Adrenal gland (tissue), 12 donors: ENCODE data around the gene EIF4E. TPM values are rescaled to one million over a fixed set of nuclear protein-coding genes. Genes with fewer than 3 reads are reported as not detected.

Experiments used
- DNase-seq, 7 donors: peaks; one replicate each; pipeline ENCODE4 v3.0.0-alpha.2; 2019 to 2020
- H3K27ac ChIP-seq, 5 donors: fragments of 200-600 bp; sonication (generic) in 4 of 5; 1 replicate in 3 of 5; 2 replicates in 2 of 5; pipeline versions ENCODE4 v1.5.1 to v1.8.0; 2016 to 2020; ENCODE audit warnings: mild to moderate bottlenecking in 1 of 5
- H3K27me3 ChIP-seq: fragments of 200-600 bp; 2 replicates; pipeline ENCODE4 v1.8.0; 2021
- H3K36me3 ChIP-seq, 2 donors: fragments of 200-600 bp; replicated peaks in 1 of 2; 1 replicate in 1 of 2; 2 replicates in 1 of 2; pipeline versions ENCODE4 v1.5.1 to v1.8.0; 2018 to 2022
- H3K4me1 ChIP-seq, 2 donors: fragments of 200-600 bp; replicated peaks in 1 of 2; 1 replicate in 1 of 2; 2 replicates in 1 of 2; pipeline versions ENCODE4 v1.5.1 to v1.8.0; 2018 to 2021
- H3K4me3 ChIP-seq, 4 donors: fragments of 200-600 bp; sonication (generic) in 3 of 4; one replicate each; pipeline ENCODE4 v1.5.1; 2016 to 2018
- H3K9me3 ChIP-seq, 3 donors: fragments of 200-600 bp; sonication (generic) in 1 of 3; replicated peaks in 1 of 3; 1 replicate in 2 of 3; 2 replicates in 1 of 3; pipeline versions ENCODE4 v1.5.1 to v1.8.0; 2016 to 2021
- POLR2A ChIP-seq, 2 donors: fragments of 450-650 bp; IDR thresholded peaks; one replicate each; pipeline ENCODE4 v1.6.1; 2017; ENCODE audit warnings: antibody characterized with exemption in 2 of 2, mild to moderate bottlenecking in 2 of 2, moderate library complexity in 1 of 2
- WGBS, 4 donors: extraction: QIAGEN DNeasy Blood & Tissue Kit in 2 of 4; methylation state at CpG; one replicate each; pipeline versions ENCODE4 v1.1.5 to v1.1.7; 2013 to 2017; 5-methylcytosine and 5-hydroxymethylcytosine counted together
- intact Hi-C, 2 donors: fragments of 100-400 bp; cut with DNase I; formaldehyde crosslinking; loops; one replicate each; pipeline versions ENCODE4 v1.14.1 to v1.15.0; 2022 to 2023
- polyA plus RNA-seq, 3 donors: library from polyadenylated mRNA; stranded (reverse); fragments of 200-250 nt in 2 of 3; fragments of 350-450 nt in 1 of 3; fragmentation: Illumina TruSeq in 1 of 3; extraction: RNeasy Lipid Tissue Mini Kit (QIAGEN cat#74804) in 1 of 3; gene quantifications; one replicate each; pipeline ENCODE4 v1.2.3, GENCODE V29; 2013 to 2014
- total RNA-seq, 9 donors: library from RNA; depleted of rRNA in 4 of 9; stranded (reverse); fragments of >200 nt in 4 of 9; fragments of 120-200 nt in 1 of 9; fragmentation: NEBNext Ultra II Directional in 1 of 9; extraction: Animal tissue kit (Norgen Biotek cat#: 25700) in 1 of 9; gene quantifications; one replicate each; pipeline versions ENCODE4 v1.1.0 to v1.2.4, GENCODE V29; 2013 to 2023
- TF ChIP-seq, protein P1 (sequence below), 6 experiments: fragments of 450-650 bp in 4 of 6; fragments of 200-600 bp in 2 of 6; sonication (generic) in 1 of 6; IDR thresholded peaks; 1 replicate in 5 of 6; 2 replicates in 1 of 6; pipeline versions ENCODE4 v1.5.1 to v1.8.0; 2016 to 2021; ENCODE audit warnings: antibody characterized with exemption in 6 of 6, mild to moderate bottlenecking in 2 of 6, moderate library complexity in 1 of 6
- donor health status: healthy with polysubstance abuse.
- donor health status: Bipolar disorder and iron deficiency.
- donor health status: DM: yes; HTN: yes; CAD: no.
- donor health status: DM: no; HTN: no; CAD: no.
- donor health status: DM: no; HTN: no; CAD: no.
- donor health status: DM: yes; HTN: yes; CAD: no.

Gene EIF4E
- total and polyA plus RNA-seq, 12 donors, result 5.9 to 169 (median 66.8) TPM

DNA sequence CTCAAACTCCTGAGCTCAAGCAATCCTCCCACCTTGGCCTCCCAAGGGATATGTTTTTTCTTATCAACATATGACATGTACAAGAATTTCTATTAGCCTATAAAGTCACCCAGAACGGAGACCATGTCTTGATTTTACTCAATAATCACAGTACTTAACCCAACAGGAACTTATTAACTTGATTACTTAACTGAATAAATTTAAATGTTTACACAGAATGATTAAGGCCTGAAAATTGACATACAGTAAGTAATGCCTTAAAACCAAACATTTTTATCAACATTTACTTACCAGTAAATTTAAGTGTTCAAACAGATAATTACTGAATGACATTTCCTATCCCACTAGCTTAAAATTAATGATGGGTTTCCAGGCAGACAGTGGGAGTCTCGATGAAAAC is 25.4 kb downstream of the EIF4E start:
- WGBS, 4 donors, result 87 to 97% (median 92%) methylated on average over 2 of the region's 2 CpGs

DNA sequence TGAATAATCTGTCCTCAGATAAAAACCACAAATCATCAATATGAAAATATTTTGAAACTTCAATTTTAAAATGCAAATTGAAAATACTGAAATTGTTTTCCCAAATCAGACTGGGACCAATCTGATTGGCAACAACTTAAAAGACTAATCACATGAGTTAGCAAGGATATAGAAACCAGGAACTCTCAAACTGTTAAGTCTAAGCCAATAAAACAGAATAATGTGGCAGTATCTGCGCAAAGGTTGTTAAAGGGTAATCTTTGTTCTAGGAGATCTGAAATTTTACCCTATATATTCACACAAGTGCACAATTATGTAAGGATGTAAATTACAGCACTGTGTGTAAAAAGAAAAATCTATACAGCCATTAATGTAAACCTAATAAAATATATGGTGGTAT is 29.7 kb downstream of the EIF4E start:
- no peak for DNase-seq
- no peak overlapping the region for H3K27ac ChIP-seq
- intact Hi-C loops, result no loop called here
- TF ChIP-seq, protein P1, sequence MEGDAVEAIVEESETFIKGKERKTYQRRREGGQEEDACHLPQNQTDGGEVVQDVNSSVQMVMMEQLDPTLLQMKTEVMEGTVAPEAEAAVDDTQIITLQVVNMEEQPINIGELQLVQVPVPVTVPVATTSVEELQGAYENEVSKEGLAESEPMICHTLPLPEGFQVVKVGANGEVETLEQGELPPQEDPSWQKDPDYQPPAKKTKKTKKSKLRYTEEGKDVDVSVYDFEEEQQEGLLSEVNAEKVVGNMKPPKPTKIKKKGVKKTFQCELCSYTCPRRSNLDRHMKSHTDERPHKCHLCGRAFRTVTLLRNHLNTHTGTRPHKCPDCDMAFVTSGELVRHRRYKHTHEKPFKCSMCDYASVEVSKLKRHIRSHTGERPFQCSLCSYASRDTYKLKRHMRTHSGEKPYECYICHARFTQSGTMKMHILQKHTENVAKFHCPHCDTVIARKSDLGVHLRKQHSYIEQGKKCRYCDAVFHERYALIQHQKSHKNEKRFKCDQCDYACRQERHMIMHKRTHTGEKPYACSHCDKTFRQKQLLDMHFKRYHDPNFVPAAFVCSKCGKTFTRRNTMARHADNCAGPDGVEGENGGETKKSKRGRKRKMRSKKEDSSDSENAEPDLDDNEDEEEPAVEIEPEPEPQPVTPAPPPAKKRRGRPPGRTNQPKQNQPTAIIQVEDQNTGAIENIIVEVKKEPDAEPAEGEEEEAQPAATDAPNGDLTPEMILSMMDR (IDR thresholded peaks at IDR 0.05), result no peak
- TF ChIP-seq POLR2A (IDR thresholded peaks at IDR 0.05), result no peak
- peaks cover 0 to 11% of the 10 kb centered on the region in 2 donors for H3K36me3 ChIP-seq
- no peaks in the 10 kb centered on the region for H3K9me3 ChIP-seq
- no peaks in the 10 kb centered on the region for H3K27me3 ChIP-seq
- no peak overlapping the region for H3K4me3 ChIP-seq
- 97 to 100% (median 98%) methylated on average over 1 of the region's 1 CpG for WGBS, 4 donors
- H3K4me1 ChIP-seq, result no peaks in the 10 kb centered on the region

More for the DNA sequence above, 25.4 kb downstream of the EIF4E start:
- Histone ChIP-seq H3K4me3 (no peak overlapping the region), H3K4me1 (peaks cover 0 to 26% of the 10 kb centered on the region in 2 donors), H3K27me3 (no peaks in the 10 kb centered on the region), H3K9me3 (no peaks in the 10 kb centered on the region), H3K36me3 (peaks cover 0 to 8% of the 10 kb centered on the region in 2 donors), H3K27ac (no peak overlapping the region)
- no peak for DNase-seq
- intact Hi-C loops, result no loop called here
- TF ChIP-seq, protein P1 (IDR thresholded peaks at IDR 0.05), result no peak
- TF ChIP-seq POLR2A (IDR thresholded peaks at IDR 0.05), result no peak

DNA sequence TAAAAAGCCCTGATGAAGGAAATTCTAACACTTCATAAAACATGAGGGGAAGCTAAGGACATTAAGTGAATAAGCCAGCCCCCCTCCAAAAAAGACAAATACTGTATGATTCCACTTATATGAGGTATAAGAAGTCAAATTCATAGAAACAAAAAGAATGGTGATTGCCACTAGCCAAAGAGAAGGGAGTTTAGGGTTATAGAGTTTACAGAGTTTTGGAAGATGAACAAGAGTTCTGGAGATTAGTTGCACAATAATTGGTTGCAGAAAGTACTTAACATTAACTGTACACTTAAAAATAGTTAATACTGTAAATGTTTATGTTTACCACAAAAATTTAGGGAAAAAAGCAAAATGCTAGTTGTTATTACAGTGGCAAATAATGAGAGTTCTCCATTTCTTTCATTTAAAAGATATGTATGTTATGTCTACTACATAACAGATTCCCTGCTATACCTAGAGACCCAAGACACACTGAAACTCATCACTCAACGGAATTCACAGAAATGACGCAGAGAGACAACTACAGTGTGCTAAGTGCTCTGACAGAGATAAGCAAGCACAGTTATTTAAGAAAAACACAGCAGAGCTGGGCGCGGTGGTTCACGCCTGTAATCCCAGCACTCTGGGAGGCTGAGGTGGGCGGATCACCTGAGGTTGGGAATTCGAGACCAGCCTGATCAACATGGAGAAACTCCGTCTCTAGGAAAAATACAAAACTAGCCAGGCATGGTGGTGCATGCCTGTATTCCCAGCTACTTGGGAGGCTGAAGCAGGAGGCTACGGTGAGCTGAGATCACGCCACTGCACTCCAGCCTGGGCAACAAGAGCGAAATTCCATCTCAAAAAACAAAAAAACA is 37.2 kb downstream of the EIF4E start:
- Histone ChIP-seq H3K9me3 (peaks cover 0 to 6% (median 0%) of the 10 kb centered on the region in 3 donors), H3K4me1 (peaks cover 19 to 24% of the 10 kb centered on the region in 2 donors), H3K4me3 (no peak overlapping the region), H3K27me3 (no peaks in the 10 kb centered on the region), H3K36me3 (peaks cover 0 to 9% of the 10 kb centered on the region in 2 donors), H3K27ac (no peak overlapping the region)
- intact Hi-C loops, result no loop called here
- no peak for DNase-seq
- 95 to 99% (median 98%) methylated on average over 11 of the region's 11 CpGs for WGBS, 4 donors
- no peak for TF ChIP-seq POLR2A (IDR thresholded peaks at IDR 0.05)
- TF ChIP-seq, protein P1 (IDR thresholded peaks at IDR 0.05), result no peak

DNA sequence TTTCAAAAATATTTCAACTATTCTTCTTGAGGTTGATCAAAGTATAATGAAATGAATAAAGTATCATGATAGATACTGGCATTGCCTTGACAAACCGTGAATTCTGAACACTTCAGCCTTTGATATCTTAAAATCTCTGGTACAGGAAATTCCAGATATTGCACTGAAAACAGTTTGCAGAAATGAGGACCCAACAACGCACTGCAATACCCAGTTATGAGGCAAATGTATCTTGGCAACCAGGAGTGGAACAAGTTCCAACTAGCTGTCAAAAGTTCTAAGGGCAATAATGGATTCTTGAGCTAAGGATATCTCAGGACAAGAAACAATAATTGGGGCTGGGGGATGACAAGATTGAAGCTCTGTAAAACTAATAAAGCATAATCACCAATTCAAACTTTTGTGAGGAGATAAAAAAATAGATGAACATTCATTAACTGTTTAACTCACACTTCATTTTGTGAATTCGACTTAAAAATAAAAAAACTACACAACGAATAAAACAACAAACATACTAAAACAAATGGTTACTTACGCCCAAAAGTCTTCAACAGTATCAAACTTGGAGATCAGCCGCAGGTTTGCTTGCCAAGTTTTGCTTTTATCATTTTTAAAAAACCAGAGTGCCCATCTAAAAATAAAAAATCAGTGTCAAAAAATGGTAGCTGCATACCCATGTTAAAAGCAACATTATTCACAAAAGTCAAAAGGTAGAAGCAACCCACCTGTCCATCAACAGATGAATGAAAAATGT is 38.1 kb downstream of the EIF4E start:
- 42 to 56% (median 48%) methylated on average over 6 of the region's 6 CpGs for WGBS, 4 donors
- H3K36me3 ChIP-seq, result peaks cover 0 to 18% of the 10 kb centered on the region in 2 donors

More for the DNA sequence above, 38.1 kb downstream of the EIF4E start:
- Histone ChIP-seq H3K4me3 (no peak overlapping the region), H3K27ac (peak overlapping the region in 1 of 5 donors; percentile 3), H3K4me1 (peaks cover 19 to 24% of the 10 kb centered on the region in 2 donors), H3K9me3 (peaks cover 0 to 6% (median 0%) of the 10 kb centered on the region in 3 donors), H3K27me3 (no peaks in the 10 kb centered on the region)
- intact Hi-C loops, result no loop called here
- peak in 4 of 7 donors; percentile 12 to 62 (median 25) for DNase-seq
- TF ChIP-seq, protein P1 (IDR thresholded peaks at IDR 0.05), result no peak
- TF ChIP-seq POLR2A (IDR thresholded peaks at IDR 0.05), result no peak
